Suppressor macrophage treated with lipopolysaccharide for 4 hours (primary cell): Measurements from ENCODE around the gene HLA-C.
A peak's percentile ranks its signal among the peaks of the same experiment; 100 is the strongest.
"Not testable (repeated sequence)": the region's sequence is repeated elsewhere in the genome, so short reads cannot be mapped to it uniquely, and the experiment has no call there.

Experiments
- DNase-seq: peaks from one replicate; pipeline ENCODE4 v3.0.0-alpha.2; 2020

The HLA-C gene

DNA sequence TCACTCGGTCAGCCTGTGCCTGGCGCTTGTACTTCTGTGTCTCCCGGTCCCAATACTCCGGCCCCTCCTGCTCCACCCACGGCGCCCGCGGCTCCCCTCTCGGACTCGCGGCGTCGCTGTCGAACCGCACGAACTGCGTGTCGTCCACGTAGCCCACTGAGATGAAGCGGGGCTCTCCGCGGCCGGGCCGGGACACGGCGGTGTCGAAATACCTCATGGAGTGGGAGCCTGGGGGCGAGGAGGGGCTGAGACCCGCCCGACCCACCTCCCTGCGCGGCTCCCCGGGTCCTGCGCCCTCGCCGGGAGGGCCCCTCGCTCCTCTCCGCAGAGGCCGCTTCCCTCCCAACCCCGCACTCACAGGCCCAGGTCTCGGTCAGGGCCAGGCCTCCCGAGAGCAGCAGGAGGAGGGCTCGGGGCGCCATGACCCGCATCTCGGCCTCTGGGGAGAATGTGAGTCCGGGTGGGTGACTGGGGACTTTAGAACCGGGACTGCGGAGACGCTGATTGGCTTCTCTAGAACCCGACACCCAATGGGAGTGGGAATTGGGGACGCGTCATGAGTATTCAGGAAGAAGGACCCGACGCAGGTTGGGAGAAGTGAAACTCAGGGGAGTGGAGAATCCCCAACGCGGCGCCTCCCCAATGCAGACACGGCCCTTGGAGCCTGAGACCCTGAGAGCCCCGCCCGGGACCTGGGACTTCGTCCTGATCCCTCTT is at the start of gene HLA-C:
HLA-C (minus strand) TSS at position 452 of the 717 bp plus-strand sequence; CDS start at position 431, 21 bp downstream.
- DNase-seq, result peak; percentile 99

DNA sequence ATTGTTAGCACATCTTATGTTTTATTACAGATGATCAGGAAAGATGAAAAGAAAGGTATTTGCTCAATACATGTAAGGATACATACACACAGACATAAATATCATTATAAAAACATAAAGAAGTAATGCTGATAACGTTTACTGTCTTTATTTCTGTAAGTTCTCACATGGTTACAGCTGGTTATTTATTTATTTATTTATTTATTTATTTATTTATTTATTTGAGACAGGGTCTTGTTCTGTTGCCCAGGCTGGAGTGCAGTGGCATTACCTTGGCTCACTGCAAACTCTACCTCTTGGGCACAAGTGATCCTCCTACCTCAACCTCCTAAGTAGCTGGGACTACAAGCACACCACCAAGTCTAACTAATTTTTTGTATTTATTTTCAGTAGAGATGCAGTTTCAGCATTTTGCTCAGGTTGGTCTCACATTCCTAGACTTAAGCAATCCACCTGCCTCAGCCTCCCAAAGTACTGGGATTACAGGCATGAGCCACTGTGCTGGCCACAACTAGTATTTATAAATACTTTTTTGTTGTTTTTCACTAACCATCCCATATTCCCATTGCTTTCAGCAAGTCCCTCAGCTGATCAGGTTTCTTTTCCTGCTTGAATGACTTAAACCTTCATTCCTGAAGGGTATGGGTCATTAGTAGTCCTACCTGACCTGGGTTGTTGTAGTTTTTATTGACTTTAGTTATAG is 49.3 kb upstream of the HLA-C start:
- no peak for DNase-seq

DNA sequence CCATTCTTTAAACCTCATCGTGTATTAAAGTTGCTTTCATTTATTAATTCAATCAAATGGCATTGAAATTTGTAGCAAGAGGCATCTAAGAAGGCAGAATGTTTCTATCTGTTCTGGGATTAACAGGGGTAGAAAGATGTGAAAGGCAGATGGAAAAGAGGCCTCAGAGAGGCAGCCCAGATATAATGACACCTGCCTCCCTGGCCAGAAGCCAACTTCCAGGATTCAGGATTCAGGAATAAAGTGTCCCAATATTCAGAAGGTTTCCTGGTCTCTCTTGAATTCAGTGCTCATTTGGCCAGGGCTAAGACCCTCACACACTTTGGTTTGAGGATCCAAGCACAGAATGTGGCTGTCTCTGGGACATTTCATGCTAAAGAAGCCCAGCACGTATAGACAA is 45.1 kb upstream of the HLA-C start:
- DNase-seq, result no peak

DNA sequence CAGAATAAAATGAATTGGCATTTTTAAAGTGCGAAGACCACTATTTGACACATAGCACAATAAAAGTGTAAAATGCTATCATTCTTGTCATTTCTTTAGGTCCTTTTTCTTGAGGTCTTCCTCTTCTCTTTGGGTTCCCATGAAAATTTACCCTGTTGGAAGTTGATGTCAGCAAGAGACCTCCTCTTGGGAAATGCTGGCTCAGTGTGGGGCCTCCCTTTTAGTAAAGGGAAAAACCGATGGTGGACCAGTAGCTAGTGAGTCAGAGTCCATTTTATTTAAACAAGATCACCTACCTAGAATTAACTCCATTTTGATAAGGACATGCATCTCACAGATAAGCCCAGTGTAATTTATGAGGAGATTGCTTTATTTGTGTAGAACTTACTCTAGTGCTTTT is 37.7 kb upstream of the HLA-C start:
- peak; percentile 39 for DNase-seq

DNA sequence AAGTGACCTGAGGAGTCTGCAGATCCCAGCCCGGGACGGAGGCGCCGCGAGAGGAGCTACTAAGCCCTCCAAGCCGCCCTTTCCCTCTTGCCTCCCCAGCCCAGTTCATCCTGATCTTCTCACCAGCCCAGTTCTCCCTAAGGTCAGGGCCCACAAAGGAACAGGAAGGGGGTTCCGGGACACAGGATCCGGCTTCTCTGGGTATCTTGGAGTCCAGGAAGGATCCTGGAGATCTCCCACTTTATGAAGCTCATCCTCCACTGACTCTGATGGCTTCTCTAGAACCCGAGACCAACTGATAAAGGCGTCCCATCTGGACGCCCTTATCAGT is 36.9 kb upstream of the HLA-C start:
- DNase-seq, result no peak

DNA sequence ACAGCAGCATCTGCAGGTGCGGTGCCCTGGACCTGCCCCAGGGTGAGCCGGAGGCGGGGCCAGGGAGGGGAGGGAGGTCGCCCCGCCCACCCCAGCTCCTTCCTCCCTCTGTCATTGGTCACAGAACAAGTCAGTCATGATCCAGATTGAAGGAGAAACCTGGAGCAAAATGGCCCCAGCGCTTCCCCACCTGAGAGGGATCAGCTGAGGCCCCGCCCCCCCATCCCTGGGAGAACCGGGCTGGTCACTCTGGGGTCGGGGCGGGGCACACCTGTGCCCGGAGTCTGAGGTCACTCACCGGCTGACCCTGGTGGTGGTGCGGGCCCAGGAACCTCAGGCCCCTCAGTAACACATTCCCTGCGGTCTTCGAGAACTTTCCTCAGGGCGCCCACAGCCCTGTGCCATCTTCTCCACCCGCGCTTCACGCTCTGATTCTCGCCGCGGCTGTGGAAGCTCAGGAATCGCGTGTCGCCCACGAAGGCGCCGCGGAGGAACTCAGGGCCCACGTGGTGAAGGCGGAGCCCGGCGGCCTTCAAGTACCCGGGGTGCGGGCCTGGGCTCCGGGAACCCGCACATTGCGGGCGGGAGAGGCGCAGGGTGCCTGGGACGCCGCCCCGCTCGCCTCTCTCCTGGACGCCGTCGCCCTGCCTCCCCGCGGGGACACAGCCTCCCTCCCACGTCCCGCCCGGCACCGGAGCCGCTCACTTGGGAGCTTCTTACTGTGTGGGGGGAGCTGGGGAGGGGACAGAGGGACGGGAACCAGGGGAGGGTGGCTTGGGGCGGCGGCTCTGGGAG is 36.4 kb upstream of the HLA-C start:
- DNase-seq, result peak; percentile 18

DNA sequence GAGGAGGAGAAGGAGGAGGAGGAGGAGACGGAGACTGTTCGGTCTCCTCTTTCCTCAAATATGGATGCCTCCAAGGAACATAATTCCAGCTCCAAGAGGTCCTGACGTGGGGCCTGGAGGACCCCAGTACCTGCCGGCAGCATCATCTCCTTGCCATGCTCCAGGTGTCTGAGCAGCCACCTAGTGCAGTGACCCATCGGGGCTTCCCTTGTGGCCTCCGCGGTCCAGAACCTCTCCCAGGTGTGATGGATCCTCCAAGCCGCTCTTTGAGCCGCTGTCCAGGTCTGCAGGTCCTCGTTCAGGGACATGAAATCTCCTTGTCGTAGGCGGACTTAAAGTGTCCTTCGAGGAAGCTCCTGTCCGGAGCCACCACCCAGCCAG is 35.8 kb upstream of the HLA-C start:
- no peak for DNase-seq

DNA sequence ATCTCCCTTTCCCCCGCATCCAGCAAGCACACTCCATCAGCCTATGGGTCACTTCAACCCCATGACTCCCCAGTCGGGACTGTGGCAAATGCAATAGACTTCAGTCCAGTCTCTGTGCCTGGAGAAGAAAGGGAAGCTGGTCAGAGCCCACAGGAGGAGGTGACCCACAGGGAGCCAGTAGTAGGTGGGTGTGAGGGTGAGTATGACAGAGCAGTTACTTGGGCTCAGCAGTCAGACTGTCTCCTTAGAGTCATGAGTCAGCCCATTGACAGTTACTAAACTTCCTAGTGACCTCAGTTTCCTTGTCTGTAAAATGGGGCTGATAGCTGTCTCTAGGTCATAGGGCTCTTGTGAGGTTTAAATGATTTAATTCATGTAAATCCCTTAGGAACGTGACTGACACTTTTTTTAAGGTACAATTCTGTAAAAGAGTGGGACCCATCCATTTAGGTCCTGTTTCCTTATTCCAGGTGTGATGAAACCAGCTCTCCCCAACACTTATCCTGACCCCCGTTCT is 33.9 kb upstream of the HLA-C start:
- DNase-seq, result peak; percentile 78

DNA sequence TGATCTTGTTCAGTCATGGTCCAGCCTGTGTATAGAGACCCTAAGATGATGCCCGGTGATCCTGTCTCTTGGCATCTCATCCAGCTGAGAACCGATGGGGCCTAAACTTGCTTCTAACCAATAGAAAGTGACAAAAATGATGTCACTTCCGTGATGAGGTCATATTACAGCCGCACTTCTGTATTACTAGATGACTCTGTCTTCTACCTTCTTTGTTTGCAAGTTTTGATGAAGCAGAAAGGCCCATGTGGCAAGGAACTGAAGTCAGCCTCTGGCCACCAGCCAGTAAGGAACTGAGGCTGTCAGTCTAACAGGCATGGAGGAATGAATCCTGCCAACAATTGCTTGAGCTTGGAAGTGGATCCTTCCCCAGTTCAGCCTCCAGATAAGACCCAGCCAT is 32.8 kb upstream of the HLA-C start:
- peak; percentile 77 for DNase-seq

DNA sequence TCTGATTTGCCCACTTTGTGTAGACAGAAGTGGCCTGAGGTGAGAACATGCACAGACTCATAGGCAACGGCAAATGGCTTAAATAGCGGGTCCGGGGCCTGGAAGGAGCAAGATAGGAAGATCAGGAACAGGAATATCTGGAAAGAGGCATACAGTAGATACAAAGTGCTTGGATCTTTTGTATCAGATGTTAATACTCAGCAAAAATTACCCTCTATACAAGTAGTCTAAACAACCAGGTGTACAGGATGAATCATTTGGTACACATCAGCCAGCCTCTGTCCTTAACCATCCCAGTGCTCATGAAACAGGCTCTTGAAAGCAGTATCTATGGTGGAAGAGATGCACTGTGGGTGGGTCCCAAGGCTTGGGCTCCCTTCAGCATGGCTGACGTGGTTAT is 28.9 kb upstream of the HLA-C start:
- DNase-seq, result no peak

DNA sequence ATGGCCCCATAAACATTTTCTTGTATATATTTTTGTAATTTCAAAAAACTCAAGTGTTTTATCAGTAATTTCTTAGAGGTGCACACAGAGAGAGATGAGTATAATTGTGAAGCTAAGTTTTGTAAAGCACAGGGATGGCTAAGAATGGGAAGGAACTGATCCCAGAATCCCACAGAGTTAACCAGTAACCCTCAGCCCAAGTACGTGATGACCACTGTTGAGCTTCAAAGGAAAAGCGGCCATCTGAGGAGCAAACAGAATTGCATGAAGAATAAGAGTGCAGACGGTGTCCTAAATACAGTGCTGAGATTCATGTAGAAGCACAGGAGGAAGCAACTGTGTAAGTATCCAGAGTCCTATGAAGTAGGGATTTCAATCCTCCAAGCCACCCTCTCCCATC is 28.1 kb upstream of the HLA-C start:
- no peak for DNase-seq

DNA sequence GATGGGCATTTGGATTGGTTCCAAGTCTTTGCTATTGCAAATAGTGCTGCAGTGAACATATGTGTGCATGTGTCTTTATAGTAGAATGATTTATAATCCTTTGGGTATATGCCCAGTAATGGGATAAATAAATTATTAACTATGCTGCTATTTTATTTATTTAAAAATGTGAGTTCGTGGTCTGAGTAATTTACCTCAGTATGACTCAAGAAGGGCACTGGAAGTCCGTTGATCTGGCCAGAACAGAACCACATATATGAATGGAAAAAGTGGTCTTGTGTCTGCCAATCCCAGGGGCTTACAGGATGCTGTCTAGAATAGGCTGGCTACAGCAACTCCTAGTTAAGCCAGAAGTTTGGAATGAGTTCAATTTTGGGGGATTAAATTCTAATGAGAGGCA is 27.6 kb upstream of the HLA-C start:
- no peak for DNase-seq

DNA sequence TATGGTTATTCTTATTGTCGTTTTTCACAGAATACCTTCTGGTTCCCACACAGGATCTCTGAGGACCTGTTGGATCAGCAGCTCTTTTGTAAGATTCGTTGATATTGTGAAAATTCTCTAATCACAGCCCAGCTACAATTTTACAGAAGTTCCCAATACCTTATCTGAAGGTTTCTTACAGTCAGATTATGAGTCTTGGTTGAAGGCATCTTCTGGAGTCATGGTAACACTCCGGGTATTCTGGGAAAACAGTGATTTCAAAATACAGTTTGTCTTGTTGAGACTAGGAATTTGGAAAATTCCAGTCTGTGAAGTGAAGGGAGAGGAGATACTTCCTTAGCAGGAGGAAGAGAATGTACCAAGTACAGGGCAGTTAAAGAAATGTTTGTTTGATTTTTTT is 22.2 kb upstream of the HLA-C start:
- no peak for DNase-seq

DNA sequence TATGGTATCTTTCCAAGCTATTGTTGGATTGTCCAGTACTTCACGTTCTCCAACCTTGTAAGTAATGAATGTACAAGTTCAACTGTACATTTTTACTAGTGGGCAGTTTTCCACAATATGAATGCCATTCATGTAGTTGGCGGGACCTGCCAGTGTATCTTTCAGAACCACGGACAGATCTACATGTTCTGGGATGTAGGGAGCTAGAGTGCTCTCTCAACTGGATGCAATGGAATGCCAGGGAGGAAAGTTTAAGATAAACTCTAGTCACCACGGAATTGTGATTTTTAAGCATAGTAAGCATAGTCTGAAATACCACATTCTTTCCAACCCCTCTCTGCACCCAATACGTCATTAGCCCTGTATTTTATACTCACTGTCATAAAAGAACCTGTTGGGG is 21.5 kb upstream of the HLA-C start:
- no peak for DNase-seq

DNA sequence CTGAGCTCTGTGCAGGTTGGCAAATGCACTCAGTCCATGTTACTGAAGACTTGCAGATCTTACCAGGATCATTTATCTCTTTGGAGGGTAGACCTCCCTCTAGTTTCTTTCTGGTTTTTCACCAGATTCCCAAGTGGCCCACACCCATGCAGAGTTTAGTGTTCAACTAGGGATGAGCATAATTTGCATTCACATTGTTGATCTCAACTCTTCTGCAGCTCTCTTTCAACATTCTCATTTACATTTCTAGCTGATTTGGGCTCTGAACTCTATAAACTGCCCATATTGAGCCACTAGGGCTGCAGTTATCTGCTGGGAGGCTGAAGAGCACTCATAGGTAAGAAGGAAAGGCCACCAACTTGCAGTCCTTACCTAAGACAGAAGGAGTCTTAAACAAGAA is 17.9 kb upstream of the HLA-C start:
- DNase-seq, result no peak

DNA sequence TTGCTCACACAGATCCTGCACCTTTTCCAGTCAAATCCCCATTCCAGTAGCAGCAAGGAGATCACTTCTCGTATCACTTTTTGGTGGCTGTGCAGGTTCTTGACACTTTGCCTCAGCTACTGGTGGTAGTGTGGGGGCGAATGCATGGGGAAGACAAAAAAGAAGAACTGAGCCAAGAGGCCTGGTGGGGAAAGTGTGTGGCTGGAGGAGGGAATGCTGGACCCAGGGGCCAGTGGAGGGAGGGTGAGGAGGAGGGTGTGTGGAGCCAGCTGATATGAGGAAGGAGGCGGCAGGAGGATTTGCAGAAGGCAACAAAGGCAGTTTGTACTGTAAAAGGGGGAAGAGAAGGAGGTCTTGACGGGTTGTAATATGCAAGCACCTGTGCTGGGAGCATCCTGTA is 15.7 kb upstream of the HLA-C start:
- DNase-seq, result peak; percentile 44

DNA sequence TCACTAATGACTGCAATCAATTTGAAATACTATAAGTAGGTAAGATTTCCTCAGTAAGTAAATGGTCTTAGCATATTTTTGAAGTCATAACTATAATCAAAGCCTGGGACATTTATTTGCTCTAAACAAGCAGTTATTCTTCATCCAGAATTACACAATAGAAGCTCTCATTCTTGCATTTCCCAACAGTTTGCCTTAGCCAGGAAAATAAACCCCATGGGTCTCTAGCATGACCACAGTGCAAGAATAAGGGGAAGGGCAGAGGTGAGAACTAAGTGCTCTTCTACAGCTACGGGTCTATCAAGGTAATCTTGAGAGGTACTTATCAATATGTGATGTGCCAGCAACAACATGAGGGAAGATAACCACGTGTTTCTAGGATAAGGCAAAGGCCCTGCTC is 14.1 kb upstream of the HLA-C start:
- no peak for DNase-seq

DNA sequence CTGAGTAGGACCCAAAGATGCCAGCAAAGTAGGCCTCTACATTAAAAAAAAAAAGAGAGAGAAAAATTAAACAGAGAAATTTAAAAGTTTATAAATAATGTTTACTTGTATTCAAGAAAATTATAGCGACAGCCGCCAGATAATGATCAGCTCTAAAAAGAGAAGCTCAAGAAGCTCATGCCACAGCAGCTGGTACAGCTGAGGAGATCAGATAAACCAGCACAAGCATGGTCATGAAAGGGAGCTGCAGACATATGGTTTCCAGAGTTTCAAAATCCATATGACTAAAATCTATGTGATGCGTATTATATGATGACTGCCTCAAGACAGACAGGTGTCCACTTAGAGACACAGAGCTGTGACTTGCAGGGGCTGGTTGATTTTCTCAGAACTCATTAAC is 13.6 kb upstream of the HLA-C start:
- DNase-seq, result no peak

DNA sequence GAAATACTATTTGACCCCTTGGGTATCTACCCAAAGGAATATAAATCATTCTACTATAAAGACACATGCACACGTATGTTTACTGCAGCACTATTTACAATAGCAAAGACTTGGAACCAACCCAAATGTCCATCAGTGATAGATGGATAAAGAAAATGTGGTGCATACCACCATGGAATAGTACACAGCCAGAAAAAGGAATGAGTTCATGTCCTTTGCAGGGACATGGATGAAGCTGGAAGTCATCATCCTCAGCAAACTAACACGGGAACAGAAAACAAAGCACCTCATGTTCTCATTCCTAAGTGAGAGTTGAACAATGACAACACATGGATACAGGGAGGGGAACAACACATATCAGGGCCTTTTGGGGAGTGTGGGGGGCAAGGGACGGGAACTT is 7.8 kb upstream of the HLA-C start:
- not testable (repeated sequence) for DNase-seq

DNA sequence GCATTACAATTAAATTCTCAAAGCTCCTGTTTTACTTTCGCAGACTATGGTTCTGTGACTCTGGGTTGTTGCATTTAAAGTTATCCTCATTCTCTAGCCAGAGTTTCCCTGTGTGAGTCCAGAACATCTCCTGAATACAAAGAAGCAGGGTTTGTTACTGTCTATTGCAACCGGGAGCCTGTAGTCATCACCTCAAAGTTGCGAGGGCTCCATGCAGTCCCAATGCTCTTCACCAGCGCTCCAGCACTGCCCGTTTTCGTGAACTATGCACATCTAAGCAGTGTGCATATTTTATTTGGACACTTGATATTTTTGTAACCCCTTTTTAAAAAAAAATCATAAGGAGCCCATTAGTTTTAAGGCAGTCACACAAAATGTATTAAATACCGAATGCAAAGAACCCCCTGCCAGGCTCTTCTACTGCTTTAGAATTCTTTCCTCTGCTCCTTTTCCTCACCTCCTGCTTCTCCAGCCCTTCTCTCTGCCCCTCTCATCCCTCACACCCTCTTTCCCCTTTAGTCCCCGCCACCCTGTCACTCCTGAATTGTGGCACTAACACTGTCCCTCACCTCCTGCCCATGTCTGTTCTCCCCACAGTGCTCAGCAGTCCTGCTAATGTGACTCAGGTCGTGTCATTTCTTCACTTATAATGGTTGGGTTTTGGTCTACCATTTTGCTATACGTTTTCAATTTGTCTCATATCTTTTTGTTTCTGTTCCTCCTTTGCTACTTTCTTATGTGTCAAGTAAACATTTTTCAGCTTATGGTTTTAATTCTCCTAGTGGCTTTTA is 1.1 kb upstream of the HLA-C start:
- peak; percentile 60 for DNase-seq

DNA sequence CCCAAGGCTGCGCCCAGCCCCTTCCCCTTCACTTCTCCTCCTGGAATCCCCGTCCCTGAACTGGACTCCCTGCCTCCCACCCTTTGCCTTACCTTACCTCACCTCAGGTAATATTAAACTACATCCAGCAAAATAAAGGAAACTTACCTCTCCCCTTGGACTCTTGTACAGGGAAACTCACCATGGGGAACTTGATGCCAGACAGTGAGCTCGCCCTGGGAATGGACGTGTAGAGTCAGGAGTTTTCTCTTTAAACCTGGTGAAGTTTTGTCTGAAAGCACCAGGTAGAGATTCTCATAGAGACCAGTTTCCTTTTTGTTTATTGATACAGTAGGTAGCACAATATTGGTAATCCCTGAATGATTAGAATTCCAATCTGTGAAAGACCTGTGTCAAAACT is 544 bp upstream of the HLA-C start:
- DNase-seq, result peak; percentile 32

DNA sequence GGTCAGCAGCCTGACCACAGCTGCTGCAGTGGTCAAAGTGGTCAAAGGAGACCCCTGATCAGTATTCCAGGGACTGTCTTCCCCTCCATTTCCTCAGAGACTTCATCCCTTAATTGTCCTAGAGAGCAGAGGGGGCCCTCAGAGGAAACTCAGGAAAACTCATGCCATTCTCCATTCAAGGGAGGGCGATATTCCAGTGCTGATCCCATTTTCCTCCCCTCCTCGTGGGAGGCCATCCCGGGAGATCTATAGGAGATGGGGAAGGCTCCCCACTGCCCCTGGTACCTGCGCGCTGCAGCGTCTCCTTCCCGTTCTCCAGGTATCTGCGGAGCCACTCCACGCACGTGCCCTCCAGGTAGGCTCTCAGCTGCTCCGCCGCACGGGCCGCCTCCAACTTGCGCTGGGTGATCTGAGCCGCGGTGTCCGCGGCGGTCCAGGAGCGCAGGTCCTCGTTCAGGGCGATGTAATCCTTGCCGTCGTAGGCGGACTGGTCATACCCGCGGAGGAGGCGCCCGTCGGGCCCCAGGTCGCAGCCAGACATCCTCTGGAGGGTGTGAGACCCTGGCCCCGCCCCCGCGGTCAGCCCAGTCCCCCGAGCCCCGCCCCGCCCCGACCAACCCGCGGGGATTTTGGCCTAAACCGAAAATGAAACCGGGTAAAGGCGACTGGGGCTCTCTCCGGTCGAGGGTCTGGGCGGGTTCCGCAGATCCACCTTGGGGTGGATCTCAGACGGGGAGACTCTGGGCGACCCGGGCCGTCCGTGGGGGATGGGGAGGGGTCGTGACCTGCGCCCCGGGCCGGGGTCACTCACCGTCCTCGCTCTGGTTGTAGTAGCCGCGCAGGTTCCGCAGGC is 878 bp downstream of the HLA-C start:
- DNase-seq, result peak; percentile 81
